Stimulated activated naive CD8-positive, alpha-beta T cell treated with anti-CD3 and anti-CD28 coated beads, Interleukin-15, Interleukin-2, amounts not matched to agents 100 ng/mL and 50 ng/mL, for 24 hours (primary cell): ENCODE data around the gene HPD.

Experiments
- H3K27ac Mint-ChIP-seq: one replicate; pipeline ENCODE4 v1.8.0; 2021; ENCODE audit warnings: mild to moderate bottlenecking, mixed read lengths
- H3K27me3 Mint-ChIP-seq: one replicate; pipeline ENCODE4 v1.8.0; 2021; ENCODE audit warnings: mixed read lengths
- H3K36me3 Mint-ChIP-seq: one replicate; pipeline ENCODE4 v1.8.0; 2021; ENCODE audit warnings: low read depth, mixed read lengths
- H3K4me1 Mint-ChIP-seq: one replicate; pipeline ENCODE4 v1.8.0; 2021; ENCODE audit warnings: low read depth, mixed read lengths
- H3K4me3 Mint-ChIP-seq: one replicate; pipeline ENCODE4 v1.8.0; 2021; ENCODE audit warnings: mild to moderate bottlenecking, mixed read lengths
- H3K9me3 Mint-ChIP-seq: one replicate; pipeline ENCODE4 v1.8.0; 2021; ENCODE audit warnings: mixed read lengths

The HPD gene

DNA sequence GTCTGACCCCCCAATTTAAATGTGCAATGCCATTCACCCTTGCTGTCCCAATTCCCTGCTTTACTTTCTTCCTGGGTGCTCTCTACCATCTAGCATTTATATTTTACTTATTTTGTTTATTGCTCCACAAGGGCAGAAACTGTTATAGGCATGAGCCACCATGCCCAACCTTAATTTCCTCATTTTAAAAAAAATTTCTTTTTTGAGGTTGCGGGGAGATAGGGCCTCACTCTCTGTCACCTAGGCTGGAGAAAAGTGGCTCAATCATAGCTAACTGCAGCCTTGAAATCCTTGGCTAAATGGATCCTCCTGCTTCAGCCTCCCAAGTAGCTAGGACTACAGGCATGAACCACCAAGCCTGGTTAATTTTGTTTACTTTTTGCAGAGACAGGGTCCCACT, 13.0 kb downstream of the HPD start:
- H3K4me1 Mint-ChIP-seq = no peaks in the 10 kb centered on the region
- no peak overlapping the region for H3K4me3 Mint-ChIP-seq
- no peaks in the 10 kb centered on the region for H3K9me3 Mint-ChIP-seq
- H3K27ac Mint-ChIP-seq = no peak overlapping the region
- H3K27me3 Mint-ChIP-seq = no peaks in the 10 kb centered on the region
- no peaks in the 10 kb centered on the region for H3K36me3 Mint-ChIP-seq

DNA sequence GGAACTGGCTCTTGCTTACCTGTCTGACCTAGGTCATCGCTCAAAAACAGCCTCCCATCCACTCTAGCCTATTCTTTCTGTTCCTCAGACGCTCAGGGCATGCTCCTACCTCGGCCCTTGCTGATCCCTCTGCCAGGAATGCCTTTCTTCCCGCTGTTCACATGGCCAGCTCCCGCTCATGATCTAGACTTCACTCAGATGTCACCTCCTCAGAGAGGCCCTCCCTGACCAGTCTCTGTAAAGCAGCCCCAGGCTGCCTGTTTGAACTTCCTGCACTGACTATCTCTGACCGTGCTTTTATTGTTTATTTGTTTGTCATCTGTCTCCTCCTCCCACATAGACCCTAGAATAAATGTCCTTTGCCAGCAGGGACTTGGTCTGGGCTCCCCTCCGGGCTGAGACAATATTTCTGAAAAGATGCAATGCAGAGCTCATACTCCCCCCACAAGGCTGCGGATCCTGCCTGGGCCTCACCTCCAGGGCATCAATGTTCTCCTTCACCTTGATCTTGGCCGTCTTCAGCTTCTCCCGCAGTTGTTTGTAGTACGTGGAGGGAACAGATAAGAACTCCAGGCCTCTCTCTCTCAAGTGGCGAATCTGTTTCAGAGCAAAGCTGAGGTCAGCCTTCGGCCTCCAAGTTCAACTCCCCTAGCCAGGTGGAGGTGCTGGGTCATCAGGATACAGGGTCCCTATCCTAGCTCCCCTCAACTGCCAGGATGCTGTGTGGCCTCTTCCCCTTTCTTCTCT, 15.2 kb downstream of the HPD start:
- H3K27ac Mint-ChIP-seq = no peak overlapping the region
- H3K36me3 Mint-ChIP-seq = no peaks in the 10 kb centered on the region
- H3K27me3 Mint-ChIP-seq = no peaks in the 10 kb centered on the region
- H3K9me3 Mint-ChIP-seq = no peaks in the 10 kb centered on the region
- no peak overlapping the region for H3K4me3 Mint-ChIP-seq
- peaks cover 17% of the 10 kb centered on the region for H3K4me1 Mint-ChIP-seq

DNA sequence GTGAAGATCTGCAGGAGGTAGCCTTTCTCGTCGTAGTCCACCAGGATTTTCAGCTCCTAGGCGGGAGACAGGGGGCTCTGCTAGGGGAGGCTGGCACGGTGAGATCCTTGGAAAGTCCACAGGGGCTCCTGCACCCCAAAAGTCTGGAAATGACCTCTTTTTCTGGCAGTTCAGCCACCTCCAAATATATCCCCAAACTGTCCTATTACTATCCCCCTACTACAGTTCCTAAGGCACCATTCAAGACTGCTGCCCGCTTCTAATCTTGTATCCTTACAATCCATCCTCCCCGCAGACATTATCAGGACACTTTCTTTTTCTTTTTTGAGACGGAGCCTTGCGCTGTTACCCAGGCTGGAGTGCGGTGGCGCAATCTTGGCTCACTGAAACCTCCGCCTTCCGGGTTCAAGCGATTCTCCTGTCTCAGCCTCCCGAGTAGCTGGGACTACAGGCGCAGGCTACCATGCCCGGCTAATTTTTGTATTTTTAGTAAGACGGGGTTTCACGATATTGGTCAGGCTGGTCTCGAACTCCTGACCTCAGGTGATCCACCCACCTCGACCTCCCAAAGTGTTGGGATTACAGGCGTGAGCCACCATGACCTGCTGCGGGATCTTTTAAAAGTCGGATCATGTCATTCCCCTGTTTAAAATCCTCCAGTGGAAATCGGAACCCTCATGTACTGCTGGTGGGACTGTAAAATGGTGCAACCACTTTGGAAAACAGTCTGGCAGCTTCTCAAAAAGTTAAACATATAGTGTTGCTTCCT, 18.5 kb downstream of the HPD start:
- H3K4me3 Mint-ChIP-seq = peak overlapping the region; percentile 99
- peak overlapping the region; percentile 91 for H3K27ac Mint-ChIP-seq
- H3K27me3 Mint-ChIP-seq = no peaks in the 10 kb centered on the region
- peaks cover 17% of the 10 kb centered on the region for H3K4me1 Mint-ChIP-seq
- no peaks in the 10 kb centered on the region for H3K36me3 Mint-ChIP-seq
- H3K9me3 Mint-ChIP-seq = no peaks in the 10 kb centered on the region

DNA sequence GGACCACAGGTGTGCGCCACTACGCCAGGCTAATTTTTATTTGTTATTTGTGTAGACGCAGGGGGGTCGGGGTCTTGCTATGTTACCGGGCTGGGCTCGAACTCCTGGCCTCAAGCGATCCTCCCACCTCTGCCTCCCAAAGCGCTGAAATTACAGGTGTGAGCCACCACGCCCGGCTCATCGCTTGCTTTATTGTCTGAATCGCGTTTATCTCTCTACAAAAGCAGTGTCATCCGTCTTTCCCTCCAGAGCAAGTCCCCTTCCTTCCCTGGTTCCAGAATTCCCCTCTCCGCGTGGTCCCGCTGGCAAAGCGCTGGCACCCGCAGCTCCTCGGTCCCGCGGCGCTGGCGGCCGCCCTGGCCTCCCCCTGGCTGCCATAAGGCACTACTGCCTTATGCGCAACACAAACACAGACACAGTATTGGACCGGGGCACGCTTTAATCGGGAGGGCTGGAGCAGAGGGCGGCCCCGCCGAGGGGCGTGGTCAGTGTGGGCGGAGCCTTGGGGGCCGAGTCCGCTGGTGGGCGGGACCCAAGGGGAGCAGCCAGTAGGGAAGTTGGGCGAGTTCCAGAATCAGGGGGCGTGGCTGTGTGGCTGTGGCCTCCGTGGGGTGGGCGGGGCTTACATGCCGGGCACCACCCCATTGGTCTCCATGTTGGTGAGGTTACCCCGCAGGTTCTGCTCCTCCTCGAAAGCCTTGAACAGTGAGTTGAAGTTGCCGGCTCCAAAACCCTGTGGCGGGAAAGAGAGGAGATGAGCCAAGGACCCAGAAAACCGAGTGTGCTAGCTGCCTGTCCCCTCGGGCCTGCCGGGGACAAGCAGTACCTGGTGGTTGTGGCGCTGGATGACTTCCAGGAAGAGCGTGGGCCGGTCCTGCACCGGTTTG, 19.3 kb downstream of the HPD start:
- Mint-ChIP-seq H3K36me3 (no peaks in the 10 kb centered on the region), H3K9me3 (no peaks in the 10 kb centered on the region), H3K4me1 (peaks cover 17% of the 10 kb centered on the region)

DNA sequence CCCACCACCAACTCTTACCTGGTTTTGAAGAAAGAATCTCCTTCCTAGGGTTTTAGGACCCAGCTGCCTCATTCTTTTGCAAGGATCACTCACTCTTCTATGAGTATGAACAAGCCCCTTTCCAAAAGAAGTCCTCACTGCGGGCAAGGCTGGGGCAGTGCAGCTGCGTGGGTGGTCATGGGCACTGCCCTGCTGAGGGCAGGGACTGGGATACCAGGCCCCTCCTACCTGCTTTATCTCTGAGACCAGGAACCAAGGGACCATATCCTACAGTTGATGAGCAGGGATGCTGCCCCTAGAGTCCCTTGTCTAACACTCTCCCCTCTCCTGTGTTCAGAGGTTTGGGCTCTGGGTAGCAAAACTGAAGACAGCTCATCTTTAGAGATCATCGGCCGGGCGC, 20.5 kb downstream of the HPD start:
- no peaks in the 10 kb centered on the region for H3K9me3 Mint-ChIP-seq
- peaks cover 20% of the 10 kb centered on the region for H3K4me1 Mint-ChIP-seq
- H3K36me3 Mint-ChIP-seq = no peaks in the 10 kb centered on the region
- no peaks in the 10 kb centered on the region for H3K27me3 Mint-ChIP-seq
- no peak overlapping the region for H3K4me3 Mint-ChIP-seq
- H3K27ac Mint-ChIP-seq = no peak overlapping the region

More for the DNA sequence above, 19.3 kb downstream of the HPD start:
- peak overlapping the region; percentile 91 for H3K27ac Mint-ChIP-seq
- no peaks in the 10 kb centered on the region for H3K27me3 Mint-ChIP-seq
- peak overlapping the region; percentile 99 for H3K4me3 Mint-ChIP-seq

DNA sequence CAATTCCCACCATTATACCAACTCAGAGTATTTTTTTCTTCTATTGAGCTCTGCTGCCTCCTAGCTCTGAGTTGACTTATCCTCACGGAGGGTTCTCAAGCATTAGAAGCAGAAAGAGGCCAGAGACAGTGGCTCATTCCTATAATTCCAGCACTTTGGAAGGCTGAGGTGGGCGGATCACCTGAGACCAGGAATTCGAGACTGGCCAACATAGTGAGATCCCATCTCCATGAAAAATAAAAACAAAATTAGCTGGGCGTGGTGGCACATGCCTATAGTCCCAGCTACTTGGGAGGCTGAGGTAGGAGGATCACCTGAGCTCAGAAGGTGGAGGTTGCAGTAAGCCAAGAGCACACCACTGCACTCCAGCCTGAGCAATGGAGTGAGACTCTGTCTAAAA, 21.0 kb downstream of the HPD start:
- Mint-ChIP-seq H3K27me3 (no peaks in the 10 kb centered on the region), H3K4me1 (peaks cover 22% of the 10 kb centered on the region), H3K27ac (no peak overlapping the region), H3K4me3 (no peak overlapping the region), H3K9me3 (no peaks in the 10 kb centered on the region), H3K36me3 (peaks cover under 1% of the 10 kb centered on the region)

DNA sequence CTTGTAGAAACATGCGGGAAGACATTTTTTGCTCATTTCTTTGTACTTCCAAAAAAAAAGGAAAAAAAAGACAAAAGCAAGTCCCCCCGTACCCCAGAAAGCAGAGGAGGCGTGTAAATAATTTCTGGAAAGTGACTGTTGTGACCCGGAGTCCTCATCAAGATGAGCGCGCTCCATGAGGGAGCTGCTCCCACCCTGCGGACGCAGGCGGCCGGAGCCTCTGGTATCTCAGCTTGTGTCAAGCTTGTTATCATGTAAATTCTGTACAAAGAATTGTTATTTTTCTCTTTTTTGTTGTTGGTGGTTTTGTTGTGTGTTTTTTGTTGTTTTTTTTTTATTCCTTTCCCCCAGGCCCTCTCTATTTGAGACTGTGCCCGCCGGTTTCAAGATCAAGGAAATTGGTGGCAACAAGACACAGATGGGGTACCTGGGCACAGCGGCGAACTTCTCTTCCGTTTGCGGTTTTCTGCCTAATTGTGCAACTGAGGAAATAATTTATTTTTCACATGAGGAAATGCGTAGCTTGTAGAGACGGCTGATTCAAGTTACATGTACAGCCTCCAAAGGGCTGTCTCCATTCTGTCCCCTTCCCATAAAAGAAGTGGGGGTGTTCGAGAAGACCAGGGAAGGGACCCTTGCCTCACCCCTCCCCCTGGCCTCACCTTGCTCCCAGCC, 27.0 kb downstream of the HPD start:
- H3K27me3 Mint-ChIP-seq = no peaks in the 10 kb centered on the region
- no peak overlapping the region for H3K27ac Mint-ChIP-seq
- no peak overlapping the region for H3K4me3 Mint-ChIP-seq
- no peaks in the 10 kb centered on the region for H3K9me3 Mint-ChIP-seq
- peaks cover 44% of the 10 kb centered on the region for H3K36me3 Mint-ChIP-seq
- peaks cover 14% of the 10 kb centered on the region for H3K4me1 Mint-ChIP-seq

DNA sequence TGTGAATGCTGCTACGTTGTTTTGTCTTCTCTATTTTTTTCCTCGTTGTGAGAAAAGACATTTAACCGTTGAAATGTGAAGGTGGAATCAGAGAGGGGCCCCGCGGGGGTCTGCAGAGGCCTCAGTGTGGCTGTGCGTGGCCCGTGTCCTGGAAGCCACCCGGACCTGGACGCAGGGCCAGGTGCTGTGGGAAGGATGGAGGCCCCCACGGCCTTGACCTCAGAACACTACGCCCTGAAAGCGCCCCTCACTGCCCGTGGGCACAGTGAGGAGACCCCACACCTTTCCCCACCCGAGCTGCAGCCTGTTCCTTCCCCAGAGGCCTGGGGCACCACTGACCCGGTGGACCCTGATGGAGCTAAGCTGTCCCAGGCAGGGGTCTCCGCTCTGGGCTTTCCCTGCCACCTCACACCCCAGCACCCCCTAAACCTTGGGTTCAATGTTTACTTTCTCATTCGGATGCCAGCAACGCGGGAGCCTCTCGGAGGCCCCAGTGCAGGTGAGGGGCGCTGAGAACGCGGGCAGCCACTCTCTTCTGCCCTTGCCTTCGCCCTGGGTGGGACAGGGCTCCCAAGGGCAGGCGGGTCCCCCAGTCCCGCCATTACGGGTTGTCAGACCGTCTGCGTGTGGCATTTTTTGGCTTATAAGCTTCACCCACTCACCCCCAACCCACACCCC, 27.9 kb downstream of the HPD start:
- H3K4me1 Mint-ChIP-seq = peaks cover 14% of the 10 kb centered on the region
- no peak overlapping the region for H3K27ac Mint-ChIP-seq
- H3K4me3 Mint-ChIP-seq = no peak overlapping the region
- no peaks in the 10 kb centered on the region for H3K27me3 Mint-ChIP-seq
- peaks cover 54% of the 10 kb centered on the region for H3K36me3 Mint-ChIP-seq
- H3K9me3 Mint-ChIP-seq = no peaks in the 10 kb centered on the region

DNA sequence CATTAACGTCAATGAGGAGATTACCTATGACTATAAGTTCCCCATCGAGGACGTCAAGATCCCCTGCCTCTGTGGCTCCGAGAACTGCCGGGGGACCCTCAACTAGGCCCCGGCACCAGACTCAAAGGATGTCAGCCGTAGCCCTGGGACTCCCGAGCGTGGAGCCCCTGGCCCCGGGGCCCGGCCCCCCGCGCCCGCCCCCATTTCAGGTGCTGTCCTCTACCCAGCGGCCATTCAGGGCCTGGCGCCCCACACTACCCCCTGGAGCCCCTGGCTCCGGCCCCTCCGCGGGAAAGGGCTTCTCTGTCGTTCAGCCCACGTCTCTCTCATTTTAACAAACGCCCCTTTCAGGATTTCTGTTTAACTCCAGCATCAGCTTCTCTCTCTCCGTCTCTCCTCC, 28.5 kb downstream of the HPD start:
- no peak overlapping the region for H3K4me3 Mint-ChIP-seq
- no peaks in the 10 kb centered on the region for H3K27me3 Mint-ChIP-seq
- H3K4me1 Mint-ChIP-seq = peaks cover 14% of the 10 kb centered on the region
- H3K27ac Mint-ChIP-seq = no peak overlapping the region
- H3K36me3 Mint-ChIP-seq = peaks cover 54% of the 10 kb centered on the region
- H3K9me3 Mint-ChIP-seq = no peaks in the 10 kb centered on the region

DNA sequence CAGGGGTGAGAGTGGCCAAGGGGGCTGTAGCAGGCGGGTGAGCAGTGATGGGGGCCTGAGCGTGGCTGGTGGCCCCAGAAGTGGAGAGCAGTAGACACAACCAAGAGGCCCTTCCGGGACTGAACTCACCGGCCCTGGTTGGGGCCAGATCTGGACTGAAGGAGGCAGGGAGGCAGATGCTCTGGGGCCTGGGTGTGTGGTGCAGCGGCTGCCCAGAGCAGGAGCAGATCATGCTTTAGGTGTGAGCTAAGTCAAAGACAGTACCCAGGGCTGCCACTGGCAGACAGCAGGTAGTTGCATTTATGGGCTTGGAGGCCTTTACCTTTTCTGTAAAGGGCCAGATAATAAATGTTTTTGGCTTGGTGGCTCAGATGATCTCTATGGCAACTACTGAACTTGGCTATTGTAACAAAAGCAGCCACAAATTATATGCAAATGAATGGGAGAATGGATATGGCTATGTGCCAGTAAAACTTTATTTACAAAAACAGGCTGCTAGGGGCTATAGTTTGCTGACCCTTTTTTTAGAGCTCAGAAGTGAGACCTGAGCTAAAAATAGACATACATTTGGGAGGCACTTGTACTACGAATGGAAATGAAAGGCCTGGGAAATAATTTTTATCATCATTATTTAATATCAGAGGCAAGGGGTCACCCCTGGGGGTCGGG, 29.3 kb downstream of the HPD start:
- H3K4me1 Mint-ChIP-seq = peaks cover 14% of the 10 kb centered on the region
- no peak overlapping the region for H3K4me3 Mint-ChIP-seq
- peaks cover 54% of the 10 kb centered on the region for H3K36me3 Mint-ChIP-seq
- H3K9me3 Mint-ChIP-seq = no peaks in the 10 kb centered on the region
- H3K27ac Mint-ChIP-seq = peak overlapping the region; percentile 67
- H3K27me3 Mint-ChIP-seq = no peaks in the 10 kb centered on the region

DNA sequence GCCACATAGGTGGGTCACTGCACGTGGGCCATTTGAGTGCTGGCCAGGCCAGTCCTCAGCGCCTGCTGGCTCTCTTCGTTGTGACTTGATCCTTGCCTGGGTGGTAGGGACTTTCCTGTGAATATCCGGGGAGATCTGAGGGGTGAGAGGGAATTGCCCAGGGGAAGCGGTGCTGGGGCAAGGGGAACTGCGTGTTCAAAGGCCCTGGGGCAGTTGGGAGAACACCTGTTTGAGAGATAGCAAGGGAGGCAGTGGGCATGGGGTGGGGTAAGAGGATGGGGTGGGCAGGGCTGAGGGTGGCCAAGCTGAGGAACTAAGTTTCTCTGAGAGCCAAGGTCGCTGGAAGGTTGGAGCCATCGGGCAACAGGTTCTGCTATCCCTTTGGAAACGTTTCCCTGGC, 29.8 kb downstream of the HPD start:
- Mint-ChIP-seq H3K4me1 (peaks cover 14% of the 10 kb centered on the region), H3K36me3 (peaks cover 54% of the 10 kb centered on the region), H3K4me3 (no peak overlapping the region), H3K27me3 (no peaks in the 10 kb centered on the region), H3K9me3 (no peaks in the 10 kb centered on the region), H3K27ac (peak overlapping the region; percentile 67)

DNA sequence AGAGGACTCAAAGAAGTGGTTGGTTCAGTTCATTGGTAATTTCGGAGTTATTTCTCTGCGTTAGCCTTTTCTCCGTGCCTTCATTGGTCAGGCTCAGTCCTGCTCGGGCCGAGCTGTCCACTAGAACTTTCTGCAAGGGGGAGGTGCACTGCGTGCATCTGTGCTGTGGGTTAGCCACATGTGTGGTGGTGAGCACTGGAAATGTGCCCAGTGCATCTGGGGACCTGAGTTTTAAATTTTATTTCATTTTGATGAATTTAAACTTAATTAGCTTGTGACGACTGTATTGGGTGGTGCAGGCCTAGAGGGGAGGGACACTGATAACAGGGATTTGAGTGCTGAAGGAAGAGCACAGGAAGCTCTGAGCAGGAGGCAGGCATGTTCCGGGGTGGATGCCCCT, 30.4 kb downstream of the HPD start:
- H3K4me3 Mint-ChIP-seq = no peak overlapping the region
- H3K36me3 Mint-ChIP-seq = peaks cover 54% of the 10 kb centered on the region
- H3K4me1 Mint-ChIP-seq = peaks cover 13% of the 10 kb centered on the region
- no peaks in the 10 kb centered on the region for H3K27me3 Mint-ChIP-seq
- H3K9me3 Mint-ChIP-seq = no peaks in the 10 kb centered on the region
- H3K27ac Mint-ChIP-seq = peak overlapping the region; percentile 67

DNA sequence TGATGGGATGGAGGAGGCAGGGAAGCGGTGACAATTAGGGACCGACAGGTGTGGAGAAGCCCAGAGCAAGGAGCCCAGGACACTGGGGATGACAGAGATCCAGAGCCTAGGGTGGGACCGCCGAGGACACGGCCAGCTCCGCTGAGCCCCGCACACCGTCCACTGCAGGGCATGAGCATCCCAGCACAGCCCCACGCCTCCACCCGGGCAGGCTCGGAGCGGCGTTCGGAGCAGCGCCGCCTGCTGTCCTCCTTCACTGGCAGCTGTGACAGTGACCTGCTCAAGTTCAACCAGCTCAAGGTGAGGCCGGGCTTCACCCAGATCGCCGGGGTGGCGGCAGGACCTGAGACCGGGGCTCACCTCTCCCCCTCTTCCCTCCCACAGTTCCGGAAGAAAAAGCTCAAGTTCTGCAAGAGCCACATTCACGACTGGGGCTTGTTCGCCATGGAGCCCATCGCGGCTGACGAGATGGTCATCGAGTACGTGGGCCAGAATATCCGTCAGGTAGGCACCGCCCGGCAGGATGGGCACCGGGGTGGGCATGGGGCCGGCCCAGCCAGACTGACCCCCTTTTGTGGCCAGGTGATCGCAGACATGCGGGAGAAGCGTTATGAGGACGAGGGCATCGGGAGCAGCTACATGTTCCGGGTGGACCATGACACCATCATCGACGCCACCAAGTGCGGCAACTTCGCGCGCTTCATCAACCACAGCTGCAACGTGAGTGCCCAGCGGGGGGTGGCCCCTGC, 31.1 kb downstream of the HPD start:
- no peak overlapping the region for H3K27ac Mint-ChIP-seq
- H3K4me1 Mint-ChIP-seq = peaks cover 7% of the 10 kb centered on the region
- no peaks in the 10 kb centered on the region for H3K9me3 Mint-ChIP-seq
- H3K36me3 Mint-ChIP-seq = peaks cover 52% of the 10 kb centered on the region
- no peak overlapping the region for H3K4me3 Mint-ChIP-seq
- no peaks in the 10 kb centered on the region for H3K27me3 Mint-ChIP-seq
